ENCODE results near the gene RAB26. TPM values are rescaled to one million over a fixed set of nuclear protein-coding genes. Genes with fewer than 3 reads are reported as not detected.

RAB26 gene
- total and polyA plus RNA-seq, 2 donors (not counting 3 experiments of a cell fraction or from before 2014, with no cell fraction given), result 0.91 to 2.0 TPM

GRCh38 chr16:2171601-2172178, 23.3 kb downstream of the RAB26 start:
- H3K36me3 ChIP-seq (ENCODE audit: control insufficient read depth in 2 of 2, extremely low read depth in 1 of 2, insufficient read depth in 2 of 2, low read length in 2 of 2), result peaks cover 26 to 57% of the 10 kb centered on the region in 2 experiments
- dilution Hi-C loops (cut with MboI; ENCODE audit: extremely low pct_ligation_motif_present, low sequenced_read_pairs), result loop anchor here (25.0 kb wide), 1 partner anchor 134 kb away; the partner anchor contains the start of genes NHERF2, NTHL1 and TSC2

More at GRCh38 chr16:2171601-2172178, 23.3 kb downstream of the RAB26 start:
- no peaks in the 10 kb centered on the region for H3K9me1 ChIP-seq (replicated peaks; ENCODE audit: control insufficient read depth, extremely low read depth, insufficient read depth, low read length)
- H3K9ac ChIP-seq (replicated peaks; ENCODE audit: extremely low read depth, insufficient read depth, low read length), result peak overlapping the region; percentile 91
- H4K20me1 ChIP-seq (replicated peaks; ENCODE audit: control insufficient read depth, extremely low read depth, insufficient read depth, low read length), result no peaks in the 10 kb centered on the region
- no peak for FAIRE-seq
- peak overlapping the region; percentile 40 to 71 (median 57) for H3K4me3 ChIP-seq (replicated peaks in 1 of 3; ENCODE audit: insufficient read depth in 1 of 3, low read depth in 1 of 3, low read length in 3 of 3)
- peak overlapping the region; percentile 65 for H3K4me2 ChIP-seq (ENCODE audit: insufficient read depth, low read length)
- TF ChIP-seq MYC (IDR thresholded peaks at IDR 0.05; ENCODE audit: low read depth, low read length) (no peak), CTCF (IDR thresholded peaks at IDR 0.05; ENCODE audit: extremely low read depth in 1 of 2, insufficient read depth in 1 of 2, low read depth in 1 of 2, low read length in 2 of 2) (no peak), GATA2 (IDR thresholded peaks at IDR 0.05; ENCODE audit: insufficient read depth, insufficient read length, low read depth, low read length) (no peak), POLR2AphosphoS5 (IDR thresholded peaks at IDR 0.05; ENCODE audit: insufficient read depth, low read depth, low read length) (no peak), POLR2A (IDR thresholded peaks at IDR 0.05; ENCODE audit: low read depth, low read length) (no peak)
- H3K27ac ChIP-seq (ENCODE audit: insufficient read depth, low read depth, low read length), result peak overlapping the region; percentile 99
- intact Hi-C loops (cut with micrococcal nuclease), result loop anchor here (2.0 kb wide), 2 partner anchors 51 to 79 kb away; partner anchors contain the start of genes E4F1 and ECI1
- ChIA-PET CTCF (interaction anchor here (1.0 kb wide), 1 partner anchor 16 kb away, joined by 3 read pairs; the partner anchor contains the start of gene TRAF7), POLR2A (interaction anchor here (0.7 kb wide), 1 partner anchor 17 kb away, joined by 4 read pairs; the partner anchor contains the start of gene TRAF7)
- H2AFZ ChIP-seq (ENCODE audit: low read depth, low read length), result no peak overlapping the region
- DNase-seq (ENCODE audit: low read depth, low spot score), result no peak
- H3K9me3 ChIP-seq (replicated peaks; ENCODE audit: control insufficient read depth, insufficient read depth, low read length), result no peaks in the 10 kb centered on the region
- no TSS peak for BruUV-seq (replicated peaks)
- no peaks in the 10 kb centered on the region for H3K27me3 ChIP-seq (ENCODE audit: control insufficient read depth in 2 of 2, insufficient read depth in 2 of 2, low read length in 2 of 2)
- H3K79me2 ChIP-seq (ENCODE audit: control insufficient read depth, insufficient read depth, low read length), result peaks cover 46% of the 10 kb centered on the region
- peaks cover 24% of the 10 kb centered on the region for H3K4me1 ChIP-seq (ENCODE audit: control insufficient read depth, extremely low read depth, insufficient read depth, low read length)
